Measurements from ENCODE around the gene GSE1. TPM values are rescaled to one million over a fixed set of nuclear protein-coding genes. Genes with fewer than 3 reads are reported as not detected.

The GSE1 gene
- total RNA-seq, 1 experiment from 2014 or later = 42.7 TPM

- H3K36me3 ChIP-seq = peaks cover 72% of the 10 kb centered on the region
- DNase-seq (ENCODE audit: low read depth in 1 of 2, low spot score in 2 of 2) = no peak
- no peaks in the 10 kb centered on the region for H3K9me3 ChIP-seq (replicated peaks)
- no peak overlapping the region for H3K4me3 ChIP-seq
- H3K4me1 ChIP-seq (replicated peaks) = no peaks in the 10 kb centered on the region
- H3K27me3 ChIP-seq (replicated peaks) = no peaks in the 10 kb centered on the region
- no peak overlapping the region for H3K27ac ChIP-seq
Observed at GRCh38 chr16:85655216-85656129, 42.4 kb downstream of the GSE1 start.

GRCh38 chr16:85656351-85657266 is 43.5 kb downstream of the GSE1 start:
- no peak for DNase-seq (ENCODE audit: low read depth in 1 of 2, low spot score in 2 of 2)
- no peak overlapping the region for H3K4me3 ChIP-seq
- H3K27me3 ChIP-seq (replicated peaks) = no peaks in the 10 kb centered on the region
- H3K9me3 ChIP-seq (replicated peaks) = no peaks in the 10 kb centered on the region
- H3K4me1 ChIP-seq (replicated peaks) = no peaks in the 10 kb centered on the region
- H3K27ac ChIP-seq = no peak overlapping the region
- peaks cover 83% of the 10 kb centered on the region for H3K36me3 ChIP-seq

GRCh38 chr16:85657267-85657650 is 44.1 kb downstream of the GSE1 start:
- no peak for DNase-seq (ENCODE audit: low read depth in 1 of 2, low spot score in 2 of 2)
- Histone ChIP-seq H3K27ac (no peak overlapping the region), H3K36me3 (peaks cover 87% of the 10 kb centered on the region), H3K4me3 (no peak overlapping the region), H3K27me3 (replicated peaks) (no peaks in the 10 kb centered on the region), H3K4me1 (replicated peaks) (no peaks in the 10 kb centered on the region), H3K9me3 (replicated peaks) (no peaks in the 10 kb centered on the region)

GRCh38 chr16:85657996-85658395 is 44.9 kb downstream of the GSE1 start:
- no peak overlapping the region for H3K4me3 ChIP-seq
- peaks cover 91% of the 10 kb centered on the region for H3K36me3 ChIP-seq
- no peaks in the 10 kb centered on the region for H3K27me3 ChIP-seq (replicated peaks)
- H3K27ac ChIP-seq = no peak overlapping the region
- no peak for DNase-seq (ENCODE audit: low read depth in 1 of 2, low spot score in 2 of 2)
- no peaks in the 10 kb centered on the region for H3K9me3 ChIP-seq (replicated peaks)
- no peaks in the 10 kb centered on the region for H3K4me1 ChIP-seq (replicated peaks)

- Histone ChIP-seq H3K27ac (no peak overlapping the region), H3K4me3 (no peak overlapping the region), H3K9me3 (replicated peaks) (no peaks in the 10 kb centered on the region), H3K36me3 (peaks cover 94% of the 10 kb centered on the region), H3K27me3 (replicated peaks) (no peaks in the 10 kb centered on the region), H3K4me1 (replicated peaks) (no peaks in the 10 kb centered on the region)
- DNase-seq (ENCODE audit: low read depth in 1 of 2, low spot score in 2 of 2) = no peak
Observed at GRCh38 chr16:85658504-85659326, 45.6 kb downstream of the GSE1 start.

GRCh38 chr16:85659336-85659735 is 46.2 kb downstream of the GSE1 start:
- H3K36me3 ChIP-seq = peaks cover 94% of the 10 kb centered on the region
- no peak overlapping the region for H3K27ac ChIP-seq

GRCh38 chr16:85659805-85660511 is 46.8 kb downstream of the GSE1 start:
- Histone ChIP-seq H3K36me3 (peaks cover 94% of the 10 kb centered on the region), H3K4me3 (no peak overlapping the region), H3K27me3 (replicated peaks) (no peaks in the 10 kb centered on the region), H3K4me1 (replicated peaks) (no peaks in the 10 kb centered on the region), H3K9me3 (replicated peaks) (no peaks in the 10 kb centered on the region), H3K27ac (no peak overlapping the region)
- DNase-seq (ENCODE audit: low read depth in 1 of 2, low spot score in 2 of 2) = peak; percentile 47 to 74

More at GRCh38 chr16:85659336-85659735, 46.2 kb downstream of the GSE1 start:
- DNase-seq (ENCODE audit: low read depth in 1 of 2, low spot score in 2 of 2) = no peak
- H3K9me3 ChIP-seq (replicated peaks) = no peaks in the 10 kb centered on the region
- no peaks in the 10 kb centered on the region for H3K4me1 ChIP-seq (replicated peaks)
- no peaks in the 10 kb centered on the region for H3K27me3 ChIP-seq (replicated peaks)
- no peak overlapping the region for H3K4me3 ChIP-seq

- Histone ChIP-seq H3K27me3 (replicated peaks) (no peaks in the 10 kb centered on the region), H3K9me3 (replicated peaks) (no peaks in the 10 kb centered on the region), H3K27ac (no peak overlapping the region), H3K4me3 (no peak overlapping the region), H3K4me1 (replicated peaks) (no peaks in the 10 kb centered on the region), H3K36me3 (peaks cover 97% of the 10 kb centered on the region)
- no peak for DNase-seq (ENCODE audit: low read depth in 1 of 2, low spot score in 2 of 2)
Observed at GRCh38 chr16:85660843-85661739, 48.0 kb downstream of the GSE1 start.

GRCh38 chr16:85661740-85662481 is 48.8 kb downstream of the GSE1 start:
- Histone ChIP-seq H3K36me3 (peaks cover 98% of the 10 kb centered on the region), H3K4me1 (replicated peaks) (no peaks in the 10 kb centered on the region), H3K9me3 (replicated peaks) (no peaks in the 10 kb centered on the region), H3K27me3 (replicated peaks) (no peaks in the 10 kb centered on the region), H3K27ac (no peak overlapping the region), H3K4me3 (no peak overlapping the region)
- DNase-seq (ENCODE audit: low read depth in 1 of 2, low spot score in 2 of 2) = no peak

- Histone ChIP-seq H3K27me3 (replicated peaks) (no peaks in the 10 kb centered on the region), H3K4me3 (no peak overlapping the region), H3K9me3 (replicated peaks) (no peaks in the 10 kb centered on the region), H3K36me3 (peaks cover 100% of the 10 kb centered on the region), H3K4me1 (replicated peaks) (no peaks in the 10 kb centered on the region), H3K27ac (no peak overlapping the region)
- no peak for DNase-seq (ENCODE audit: low read depth in 1 of 2, low spot score in 2 of 2)
Observed at GRCh38 chr16:85662482-85662812, 49.3 kb downstream of the GSE1 start.

- no peaks in the 10 kb centered on the region for H3K9me3 ChIP-seq (replicated peaks)
- peaks cover 99% of the 10 kb centered on the region for H3K36me3 ChIP-seq
- no peaks in the 10 kb centered on the region for H3K4me1 ChIP-seq (replicated peaks)
- DNase-seq (ENCODE audit: low read depth in 1 of 2, low spot score in 2 of 2) = no peak
- no peak overlapping the region for H3K27ac ChIP-seq
- H3K4me3 ChIP-seq = no peak overlapping the region
- no peaks in the 10 kb centered on the region for H3K27me3 ChIP-seq (replicated peaks)
Observed at GRCh38 chr16:85662976-85663830, 50.1 kb downstream of the GSE1 start.

All from SJSA1 (cell line).